Osteoblast (primary cell): ENCODE data around the gene CPA1. TPM values are rescaled to one million over a fixed set of nuclear protein-coding genes. Genes with fewer than 3 reads are reported as not detected.

Source experiments
- DNase-seq: peaks from one replicate; pipeline ENCODE4 v3.0.0; 2011; ENCODE audit warnings: low spot score, mixed read lengths; ENCODE audit not compliant: insufficient read length; ENCODE audit errors: missing footprints
- H2AFZ ChIP-seq: 2 replicates; pipeline ENCODE4 v1.6.0; 2011; ENCODE audit warnings: mild to moderate bottlenecking, low read length
- H3K27ac ChIP-seq: 2 replicates; pipeline ENCODE4 v1.5.1; 2011; ENCODE audit warnings: mild to moderate bottlenecking, low read depth, low read length, moderate library complexity
- H3K27me3 ChIP-seq: 2 replicates; pipeline ENCODE4 v1.6.0; 2012; ENCODE audit warnings: mild to moderate bottlenecking, control low read depth, inconsistent platforms, low read length, moderate library complexity; ENCODE audit not compliant: insufficient read depth
- H3K36me3 ChIP-seq: 2 replicates; pipeline ENCODE4 v1.5.1; 2011; ENCODE audit warnings: mild to moderate bottlenecking, low read length, control low read depth, moderate library complexity; ENCODE audit not compliant: insufficient read depth
- H3K4me1 ChIP-seq: 2 replicates; pipeline ENCODE4 v1.5.1; 2011; ENCODE audit warnings: mild to moderate bottlenecking, low read length, control low read depth, moderate library complexity; ENCODE audit not compliant: insufficient read depth
- H3K4me2 ChIP-seq: 2 replicates; pipeline ENCODE4 v1.6.0; 2011; ENCODE audit warnings: mild to moderate bottlenecking, low read length; ENCODE audit not compliant: insufficient read depth
- H3K4me3 ChIP-seq: fragments of 200-600 bp; sonication (generic); 3 replicates; pipeline ENCODE4 v1.5.1; 2012; ENCODE audit warnings: mild to moderate bottlenecking, low read length, inconsistent platforms; ENCODE audit not compliant: insufficient read depth
- H3K79me2 ChIP-seq: 2 replicates; pipeline ENCODE4 v1.6.0; 2012; ENCODE audit warnings: mild to moderate bottlenecking, low read length, control low read depth, inconsistent platforms; ENCODE audit not compliant: insufficient read depth
- H3K9me3 ChIP-seq: 2 replicates; pipeline ENCODE4 v1.5.1; 2011; ENCODE audit warnings: low read depth, low read length, control low read depth
- H4K20me1 ChIP-seq: 2 replicates; pipeline ENCODE4 v1.6.0; 2012; ENCODE audit warnings: mild to moderate bottlenecking, low read length, control low read depth; ENCODE audit not compliant: insufficient read depth
- CTCF ChIP-seq: IDR thresholded peaks from 2 replicates; pipeline ENCODE4 v1.5.1; 2011; ENCODE audit warnings: mild to moderate bottlenecking, low read depth, low read length, moderate library complexity; ENCODE audit errors: extremely low read depth
- total RNA-seq: library from RNA; depleted of rRNA; stranded (reverse); fragments of >200 nt; gene quantifications from 2 replicates; pipeline ENCODE4 v1.2.3, GENCODE V29; 2012

Gene CPA1
- total RNA-seq, 1 donor: 1.1 TPM

GRCh38 chr7:130381468-130382312, 1.4 kb downstream of the CPA1 start:
- Histone ChIP-seq H3K4me2 (no peak overlapping the region), H3K4me3 (no peak overlapping the region), H4K20me1 (no peaks in the 10 kb centered on the region), H3K27me3 (no peaks in the 10 kb centered on the region), H3K36me3 (no peaks in the 10 kb centered on the region), H3K9me3 (no peaks in the 10 kb centered on the region), H2AFZ (no peak overlapping the region), H3K27ac (no peak overlapping the region), H3K4me1 (no peaks in the 10 kb centered on the region), H3K79me2 (no peaks in the 10 kb centered on the region)
- no peak for TF ChIP-seq CTCF
- DNase-seq: peak; percentile 50

GRCh38 chr7:130383187-130383980, 3.1 kb downstream of the CPA1 start:
- no peak for TF ChIP-seq CTCF
- Histone ChIP-seq H4K20me1 (no peaks in the 10 kb centered on the region), H3K9me3 (no peaks in the 10 kb centered on the region), H3K4me1 (peaks cover 9% of the 10 kb centered on the region), H3K27ac (no peak overlapping the region), H2AFZ (no peak overlapping the region), H3K27me3 (no peaks in the 10 kb centered on the region), H3K79me2 (no peaks in the 10 kb centered on the region), H3K4me2 (no peak overlapping the region), H3K36me3 (no peaks in the 10 kb centered on the region), H3K4me3 (no peak overlapping the region)
- peak; percentile 38 for DNase-seq

GRCh38 chr7:130384371-130384801, 4.1 kb downstream of the CPA1 start:
- Histone ChIP-seq H2AFZ (no peak overlapping the region), H3K79me2 (no peaks in the 10 kb centered on the region), H3K4me2 (no peak overlapping the region), H4K20me1 (no peaks in the 10 kb centered on the region), H3K36me3 (no peaks in the 10 kb centered on the region), H3K4me3 (no peak overlapping the region), H3K27ac (no peak overlapping the region), H3K27me3 (no peaks in the 10 kb centered on the region), H3K4me1 (peaks cover 9% of the 10 kb centered on the region), H3K9me3 (no peaks in the 10 kb centered on the region)
- DNase-seq: no peak
- no peak for TF ChIP-seq CTCF
